IPS DF 19.7 (cell line): ENCODE measurements around the gene TAF1B.

Experiments
- DNase-seq: peaks from one replicate; pipeline ENCODE4 v3.0.0-alpha.2; 2013; ENCODE audit warnings: low read depth, low spot score

TAF1B gene

GRCh38 chr2:9964334-9964980 lies 121.2 kb downstream of the TAF1B start:
- no peak for DNase-seq

DNA sequence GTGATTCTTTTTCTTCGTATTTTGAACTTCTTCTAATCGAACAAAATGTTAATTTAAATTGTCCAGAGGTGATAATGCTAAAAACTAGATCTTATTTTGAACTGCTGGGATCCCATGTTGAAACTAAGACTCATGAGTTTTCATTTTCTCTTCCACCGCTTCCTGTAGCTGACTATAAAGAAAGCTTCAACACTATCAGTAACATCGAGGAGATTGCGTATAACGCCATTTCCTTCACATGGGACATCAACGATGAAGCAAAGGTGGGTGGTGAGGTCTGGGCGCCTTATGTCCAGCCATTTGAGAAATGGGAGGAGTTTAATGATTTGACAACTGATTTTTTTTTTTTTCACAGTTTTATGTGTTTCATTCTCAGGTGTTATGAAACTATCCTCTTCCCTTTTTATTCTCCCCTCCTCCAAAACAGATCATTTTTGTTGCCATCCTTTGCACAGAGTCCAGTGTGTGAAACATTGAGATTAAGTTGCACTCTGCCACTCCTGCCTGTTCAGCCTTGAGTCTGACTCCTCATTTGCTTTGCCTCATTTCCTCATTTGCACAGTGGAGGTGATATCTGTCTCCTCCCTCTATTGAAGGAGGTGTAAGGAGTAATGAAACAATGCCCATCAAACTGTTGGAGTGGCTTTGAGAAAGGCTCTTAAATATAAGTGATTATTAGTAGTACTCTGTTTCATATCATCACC lies 122.0 kb downstream of the TAF1B start:
- DNase-seq = no peak

DNA sequence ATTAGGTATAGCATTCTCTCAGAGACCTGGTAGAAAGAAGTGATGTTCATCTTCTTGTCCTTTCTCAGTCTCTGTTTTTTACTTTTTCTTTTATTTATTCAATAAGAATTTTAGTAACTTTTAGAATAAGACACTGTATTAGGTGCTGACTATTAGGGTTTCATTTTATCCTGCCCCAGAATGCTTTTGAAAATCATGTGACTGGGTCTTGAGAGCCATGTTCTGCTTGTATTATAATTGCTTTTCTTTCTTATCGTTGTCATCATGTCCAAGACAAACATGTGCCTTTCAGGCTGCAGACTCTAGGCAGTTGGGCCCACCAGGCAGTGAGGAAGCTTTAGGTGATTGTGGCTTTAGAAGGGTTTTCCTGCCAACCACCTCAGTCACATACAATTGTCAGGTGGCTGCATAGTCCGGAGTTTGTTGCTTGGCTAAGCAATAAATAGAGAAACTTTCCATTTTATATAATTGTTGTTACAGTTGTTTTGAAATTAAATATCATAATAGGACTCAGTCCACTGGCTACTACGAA lies 123.3 kb downstream of the TAF1B start:
- DNase-seq = no peak

- DNase-seq = no peak
Observed at GRCh38 chr2:9967053-9967775, 123.9 kb downstream of the TAF1B start.

DNA sequence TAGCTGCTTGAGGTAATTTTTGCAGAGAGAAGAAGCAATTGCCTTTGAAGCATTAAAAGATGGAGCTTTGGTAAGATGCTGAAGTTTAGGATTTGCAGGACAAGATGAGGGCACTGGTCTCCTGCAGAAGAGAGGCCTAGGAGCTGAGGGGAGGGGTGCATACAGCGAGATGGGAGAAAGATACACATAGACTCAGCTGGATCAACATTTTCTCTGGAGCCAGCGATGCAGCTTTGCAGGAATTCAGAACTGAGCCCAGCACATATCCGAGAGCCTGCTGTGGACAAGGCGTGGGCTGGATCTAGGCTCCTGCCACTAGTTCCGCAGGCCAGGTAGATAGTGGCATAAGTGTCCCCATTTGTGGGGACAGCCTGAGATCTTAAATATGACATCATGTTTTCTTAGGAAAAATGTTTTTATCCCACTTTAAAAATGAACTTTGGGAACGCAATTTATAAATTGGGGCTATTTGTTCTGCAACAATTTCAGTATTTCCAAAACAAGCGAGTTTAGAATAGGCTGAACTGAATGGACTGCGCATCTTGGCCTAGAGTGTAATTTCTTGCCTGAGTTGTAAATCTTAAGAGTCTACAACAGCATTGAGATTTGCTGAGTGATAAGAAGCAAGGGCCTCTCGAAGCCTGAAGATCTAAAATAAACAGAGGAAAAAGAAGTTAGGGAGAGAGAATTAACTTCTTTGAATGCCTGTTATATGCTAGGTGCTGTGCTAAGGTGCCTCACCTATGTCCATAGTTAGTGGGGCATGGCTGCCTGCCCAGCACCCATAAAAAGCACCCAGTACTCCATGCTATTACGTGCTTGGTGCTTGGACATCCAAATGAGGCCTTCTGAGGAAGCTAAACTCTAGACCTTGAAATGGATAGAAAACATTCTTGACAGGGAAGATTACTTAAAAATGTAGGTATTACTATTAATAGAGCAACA lies 125.6 kb downstream of the TAF1B start:
- DNase-seq = no peak

DNA sequence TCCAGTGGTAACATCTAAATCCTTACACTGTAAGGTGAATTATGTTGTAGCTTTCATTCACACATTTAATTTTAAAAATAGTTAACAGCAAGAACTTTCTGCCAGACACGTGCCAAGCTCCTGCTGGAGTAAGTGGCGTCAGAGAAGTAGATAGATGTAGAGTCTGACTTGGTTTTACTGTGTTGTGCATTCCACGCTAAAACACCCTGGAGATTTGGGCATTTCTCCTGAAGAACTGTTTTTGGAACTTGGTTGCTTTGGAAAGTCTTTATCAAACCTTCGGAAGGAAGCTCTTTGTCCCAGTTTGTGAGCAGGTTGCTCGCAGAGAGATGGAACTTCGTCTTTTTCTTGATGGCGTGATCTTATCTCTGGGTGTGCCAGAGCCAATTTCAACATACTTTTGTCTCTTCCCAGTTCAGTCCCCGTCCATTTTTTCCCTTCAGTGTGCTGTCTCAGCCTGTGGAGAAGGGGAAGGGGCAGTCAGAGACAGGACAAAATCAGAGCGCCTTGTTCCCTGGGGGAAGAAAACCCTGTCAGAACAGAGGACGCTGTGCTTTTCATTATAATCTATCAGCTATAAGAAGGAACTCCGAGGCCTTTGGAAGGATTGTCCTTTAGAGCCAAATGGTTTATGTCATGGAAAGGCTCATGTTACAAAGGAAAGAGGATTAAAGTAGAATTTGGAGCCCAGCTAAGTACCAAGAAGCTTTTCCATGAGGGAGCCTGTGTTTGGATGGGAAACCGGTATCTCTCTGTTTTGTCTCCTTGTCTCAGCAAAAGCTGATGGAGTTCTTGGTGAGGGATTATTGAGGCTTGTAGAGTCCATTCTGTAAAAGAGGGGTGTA lies 127.1 kb downstream of the TAF1B start:
- DNase-seq = no peak

GRCh38 chr2:9971105-9971818 lies 128.0 kb downstream of the TAF1B start:
- no peak for DNase-seq

DNA sequence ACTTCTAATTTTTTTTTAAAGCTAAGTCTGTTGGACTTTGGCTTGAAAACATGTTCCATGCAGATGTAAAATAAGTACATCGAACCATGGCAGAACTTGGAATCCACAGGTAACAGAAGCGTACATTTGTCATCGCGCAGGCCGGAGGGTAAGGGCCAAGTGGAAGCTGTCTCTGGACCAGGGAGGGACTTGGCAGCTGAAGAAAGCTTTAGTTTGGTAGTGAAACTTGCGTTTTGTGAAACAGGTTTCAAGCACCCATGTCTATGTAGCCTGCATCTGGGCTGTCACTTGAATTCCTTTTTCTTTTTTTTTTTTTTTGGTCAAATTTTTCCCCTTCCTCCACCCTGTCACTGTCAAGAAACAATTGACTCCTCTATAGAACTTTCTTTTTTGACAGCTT lies 128.6 kb downstream of the TAF1B start:
- DNase-seq = no peak

DNA sequence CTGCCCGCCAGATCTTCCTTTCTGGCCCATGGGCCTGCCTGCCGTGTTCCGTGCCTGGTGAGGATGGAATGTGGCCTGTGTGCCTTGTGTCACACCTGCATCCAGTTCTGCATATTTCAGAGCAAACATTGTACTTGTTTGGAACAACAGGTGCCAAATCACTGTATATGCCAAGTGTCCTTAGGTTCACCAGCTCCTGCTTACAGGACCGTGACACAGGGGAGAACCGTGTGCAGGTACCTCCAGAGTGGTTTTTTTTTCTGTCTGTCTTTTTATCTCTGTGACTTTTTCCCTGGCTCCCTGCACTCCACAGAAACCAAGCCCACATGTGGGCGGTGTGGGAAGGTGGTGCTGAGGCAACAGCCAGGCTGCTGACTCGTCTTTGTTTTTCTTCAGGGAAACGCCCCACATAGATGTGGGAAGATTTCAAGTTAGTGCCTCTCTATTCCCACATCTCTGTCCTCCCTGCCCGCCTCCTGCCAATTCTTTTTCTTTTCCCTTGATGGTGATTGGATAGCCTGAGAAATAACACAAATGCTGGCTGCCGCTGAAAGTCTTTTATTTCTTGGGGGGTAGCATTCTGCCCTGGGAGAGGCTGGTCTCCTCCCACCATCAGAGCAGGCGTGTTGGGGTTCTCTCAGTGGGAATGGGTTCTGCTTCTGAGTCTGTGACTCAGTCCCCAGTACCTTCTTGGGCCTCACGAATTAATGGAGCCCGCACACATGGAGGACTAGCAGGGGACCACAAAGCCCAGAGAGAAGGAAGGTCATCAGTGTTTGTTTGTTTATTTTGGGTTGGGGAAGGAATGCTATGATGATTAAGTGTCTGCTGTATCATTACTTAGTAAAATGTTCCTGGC lies 129.6 kb downstream of the TAF1B start:
- DNase-seq = no peak

- DNase-seq = no peak
Observed at GRCh38 chr2:9973690-9974089, 130.4 kb downstream of the TAF1B start.

GRCh38 chr2:9974343-9974742 lies 131.1 kb downstream of the TAF1B start:
- no peak for DNase-seq

GRCh38 chr2:9975328-9975727 lies 132.1 kb downstream of the TAF1B start:
- no peak for DNase-seq

GRCh38 chr2:9975805-9976447 lies 132.7 kb downstream of the TAF1B start:
- no peak for DNase-seq

DNA sequence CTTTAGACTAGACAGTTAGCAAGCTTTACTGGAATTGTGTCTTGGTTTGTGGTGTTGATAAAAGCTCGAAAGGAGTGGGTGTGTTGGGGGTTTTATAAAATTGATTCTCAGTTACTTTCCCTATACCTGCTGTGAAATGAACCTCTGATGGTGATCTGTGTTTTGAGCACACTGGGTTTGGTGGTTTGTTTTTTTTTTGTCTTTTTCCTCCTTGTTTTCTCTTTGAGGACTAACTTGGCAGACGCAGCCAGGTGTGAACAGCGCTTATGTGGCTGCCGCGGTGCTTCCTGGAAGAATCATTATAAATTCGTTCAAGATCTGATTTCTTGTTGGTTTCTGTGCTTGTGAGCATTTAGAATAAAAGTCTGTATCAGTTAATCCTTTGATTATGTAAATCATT lies 136.7 kb downstream of the TAF1B start:
- no peak for DNase-seq

- DNase-seq = no peak
Observed at GRCh38 chr2:9980520-9980919, 137.2 kb downstream of the TAF1B start.

GRCh38 chr2:9981655-9982054 lies 138.4 kb downstream of the TAF1B start:
- no peak for DNase-seq

DNA sequence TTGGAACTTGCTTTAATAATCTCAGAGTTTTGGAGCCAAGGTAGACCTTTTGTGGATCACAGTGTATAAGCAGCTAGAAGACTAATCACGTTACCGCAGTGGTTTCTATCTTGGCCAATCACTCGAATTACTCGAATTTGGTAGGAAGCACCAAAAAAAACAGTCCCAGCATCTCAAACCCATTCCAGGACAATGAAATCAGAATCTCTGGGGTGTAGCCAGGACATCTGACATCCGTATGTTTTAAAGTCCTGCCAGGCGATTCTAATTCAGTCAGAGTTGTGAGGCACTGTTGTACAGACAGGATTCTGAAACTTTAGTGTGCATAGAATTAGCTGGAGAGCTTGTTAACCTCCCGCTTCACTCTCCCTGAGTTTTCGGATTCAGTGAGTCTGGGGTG lies 139.0 kb downstream of the TAF1B start:
- no peak for DNase-seq

GRCh38 chr2:9982891-9983290 lies 139.6 kb downstream of the TAF1B start:
- no peak for DNase-seq
